ENCODE results near the gene DSTYK. TPM values are rescaled to one million over a fixed set of nuclear protein-coding genes. Genes with fewer than 3 reads are reported as not detected.

Gene DSTYK
- 10 to 100 TPM; 12.9 to 21.1 (median 17.5) TPM for total RNA-seq

GRCh38 chr1:205211169-205211838 is at the start of gene DSTYK:
TSS of gene DSTYK (minus strand) at chr1:205211702. CDS start at chr1:205211535, 167 bp downstream.
- Histone ChIP-seq H3K9me3 (no peaks in the 10 kb centered on the region), H3K36me3 (no peaks in the 10 kb centered on the region), H3K27ac (peak within 1 kb of the TSS; percentile 83 to 92 (median 89)), H3K27me3 (no peaks in the 10 kb centered on the region), H3K4me1 (peaks cover 10 to 14% of the 10 kb centered on the region in 2 donors), H3K4me3 (replicated peaks in 1 of 3) (peak within 1 kb of the TSS; percentile 73 to 98 (median 90))
- intact Hi-C loops (cut with DNase I): no loop called here
- peak in 1 of 2 donors; percentile 85 for TF ChIP-seq POLR2A (IDR thresholded peaks at IDR 0.05)
- TF ChIP-seq CTCF (IDR thresholded peaks at IDR 0.05): peak in 1 of 6 experiments; percentile 12
- DNase-seq: peak; percentile 93
- WGBS, 2 donors: 0% methylated on average over 21 to 31 of the region's 67 CpGs

- TF ChIP-seq CTCF (IDR thresholded peaks at IDR 0.05) (no peak), POLR2A (IDR thresholded peaks at IDR 0.05) (no peak)
- Histone ChIP-seq H3K9me3 (no peaks in the 10 kb centered on the region), H3K4me3 (replicated peaks in 1 of 3) (no peak overlapping the region), H3K36me3 (no peaks in the 10 kb centered on the region), H3K27me3 (no peaks in the 10 kb centered on the region), H3K4me1 (peaks cover 0 to 4% of the 10 kb centered on the region in 2 donors), H3K27ac (no peak overlapping the region)
- DNase-seq: no peak
- intact Hi-C loops (cut with DNase I): loop anchor here (5.0 to 10.0 kb wide), 4 partner anchors 38 to 283 kb away; no protein-coding TSS in a partner anchor
- 57 to 62% methylated on average over 1 of the region's 1 CpG for WGBS, 2 donors
Observed at GRCh38 chr1:205259998-205260397, 48.5 kb upstream of the DSTYK start.

GRCh38 chr1:205259324-205259832 is 47.9 kb upstream of the DSTYK start:
- Histone ChIP-seq H3K36me3 (no peaks in the 10 kb centered on the region), H3K9me3 (no peaks in the 10 kb centered on the region), H3K4me3 (replicated peaks in 1 of 3) (no peak overlapping the region), H3K27me3 (no peaks in the 10 kb centered on the region), H3K27ac (no peak overlapping the region), H3K4me1 (peaks cover 0 to 4% of the 10 kb centered on the region in 2 donors)
- WGBS, 2 donors: 61 to 71% methylated on average over 10 of the region's 10 CpGs
- intact Hi-C loops (cut with DNase I): loop anchor here (5.0 to 10.0 kb wide), 4 partner anchors 37 to 282 kb away; no protein-coding TSS in a partner anchor
- DNase-seq: no peak
- TF ChIP-seq POLR2A (IDR thresholded peaks at IDR 0.05): no peak
- no peak for TF ChIP-seq CTCF (IDR thresholded peaks at IDR 0.05)

GRCh38 chr1:205258719-205259118 is 47.2 kb upstream of the DSTYK start:
- no peaks in the 10 kb centered on the region for H3K9me3 ChIP-seq
- no peak overlapping the region for H3K27ac ChIP-seq
- H3K4me3 ChIP-seq (replicated peaks in 1 of 3): no peak overlapping the region
- peaks cover 0 to 4% of the 10 kb centered on the region in 2 donors for H3K4me1 ChIP-seq
- WGBS, 2 donors: 79 to 94% methylated on average over 8 of the region's 8 CpGs
- H3K27me3 ChIP-seq: no peaks in the 10 kb centered on the region
- no peak for TF ChIP-seq POLR2A (IDR thresholded peaks at IDR 0.05)
- no peak for DNase-seq
- intact Hi-C loops (cut with DNase I): loop anchor here (5.0 to 10.0 kb wide), 4 partner anchors 36 to 281 kb away; no protein-coding TSS in a partner anchor
- no peaks in the 10 kb centered on the region for H3K36me3 ChIP-seq

- no peak overlapping the region for H3K4me3 ChIP-seq (replicated peaks in 1 of 3)
- H3K27ac ChIP-seq: no peak overlapping the region
- WGBS, 2 donors: 67 to 74% methylated on average over 7 of the region's 7 CpGs
- no peaks in the 10 kb centered on the region for H3K9me3 ChIP-seq
- H3K36me3 ChIP-seq: no peaks in the 10 kb centered on the region
- H3K4me1 ChIP-seq: peaks cover 0 to 4% of the 10 kb centered on the region in 2 donors
- no peaks in the 10 kb centered on the region for H3K27me3 ChIP-seq
- intact Hi-C loops (cut with DNase I): loop anchor here (5.0 to 10.0 kb wide), 4 partner anchors 36 to 281 kb away; no protein-coding TSS in a partner anchor
- TF ChIP-seq POLR2A (IDR thresholded peaks at IDR 0.05) (no peak), CTCF (IDR thresholded peaks at IDR 0.05) (no peak)
- DNase-seq: no peak
Observed at GRCh38 chr1:205258261-205258691, 46.8 kb upstream of the DSTYK start.

All from thyroid gland (tissue), 4 donors.